Measurements from ENCODE around the gene REEP5.

The REEP5 gene

GRCh38 chr5:112934366-112934663 is 12.3 kb upstream of the REEP5 start:
- no peak for TF ChIP-seq ARNTL (CRISPR knock-in tag; IDR thresholded peaks at IDR 0.05; ENCODE audit: borderline replicate concordance, low read depth)
- TF ChIP-seq CSRNP3 (CRISPR knock-in tag; IDR thresholded peaks at IDR 0.05) = no peak
- no peak for TF ChIP-seq TOX (CRISPR knock-in tag; IDR thresholded peaks at IDR 0.05; ENCODE audit: borderline replicate concordance)
- TF ChIP-seq GLIS3 (CRISPR knock-in tag; IDR thresholded peaks at IDR 0.05) = no peak
- TF ChIP-seq PATZ1 (CRISPR knock-in tag; IDR thresholded peaks at IDR 0.05; ENCODE audit: borderline replicate concordance) = no peak
- TF ChIP-seq POU6F1 (CRISPR knock-in tag; IDR thresholded peaks at IDR 0.05; ENCODE audit: borderline replicate concordance, low read depth) = no peak
- TF ChIP-seq PPARA (CRISPR knock-in tag; IDR thresholded peaks at IDR 0.05; ENCODE audit: borderline replicate concordance) = no peak
- no peak for TF ChIP-seq ESRRG (CRISPR knock-in tag; IDR thresholded peaks at IDR 0.05)
- no peak for TF ChIP-seq CSDC2 (CRISPR knock-in tag; IDR thresholded peaks at IDR 0.05)
- TF ChIP-seq ZNF70 (CRISPR knock-in tag; IDR thresholded peaks at IDR 0.05) = no peak
- no peak for TF ChIP-seq TSHZ2 (CRISPR knock-in tag; IDR thresholded peaks at IDR 0.05)
- TF ChIP-seq RARB (CRISPR knock-in tag; IDR thresholded peaks at IDR 0.05) = no peak
- no peak for TF ChIP-seq TCF4 (CRISPR knock-in tag; IDR thresholded peaks at IDR 0.05; ENCODE audit: borderline replicate concordance)
- TF ChIP-seq ZFP3 (CRISPR knock-in tag; IDR thresholded peaks at IDR 0.05) = no peak
- no peak for TF ChIP-seq ZNF565 (CRISPR knock-in tag; conservative IDR thresholded peaks at IDR 0.05; ENCODE audit: low read depth)
- ATAC-seq = no peak

GRCh38 chr5:112933651-112934365 is 11.8 kb upstream of the REEP5 start:
- no peak for TF ChIP-seq TSHZ2 (CRISPR knock-in tag; IDR thresholded peaks at IDR 0.05)
- TF ChIP-seq ZC3H10 (CRISPR knock-in tag; IDR thresholded peaks at IDR 0.05) = 0 out of 2 replicates have a peak, but pooled peaks have one; percentile 19
- peak; percentile 86 for ATAC-seq

GRCh38 chr5:112933105-112933504 is 11.1 kb upstream of the REEP5 start:
- ATAC-seq = no peak
- no peak for TF ChIP-seq GLIS3 (CRISPR knock-in tag; IDR thresholded peaks at IDR 0.05)
- no peak for TF ChIP-seq TSHZ2 (CRISPR knock-in tag; IDR thresholded peaks at IDR 0.05)
- TF ChIP-seq ZNF70 (CRISPR knock-in tag; IDR thresholded peaks at IDR 0.05) = no peak
- no peak for TF ChIP-seq ARNTL (CRISPR knock-in tag; IDR thresholded peaks at IDR 0.05; ENCODE audit: borderline replicate concordance, low read depth)
- TF ChIP-seq TCF4 (CRISPR knock-in tag; IDR thresholded peaks at IDR 0.05; ENCODE audit: borderline replicate concordance) = no peak
- no peak for TF ChIP-seq SNAI2 (CRISPR knock-in tag; IDR thresholded peaks at IDR 0.05)
- TF ChIP-seq BACH2 (CRISPR knock-in tag; IDR thresholded peaks at IDR 0.05; ENCODE audit: borderline replicate concordance) = no peak
- no peak for TF ChIP-seq ZNF565 (CRISPR knock-in tag; conservative IDR thresholded peaks at IDR 0.05; ENCODE audit: low read depth)
- TF ChIP-seq PPARA (CRISPR knock-in tag; IDR thresholded peaks at IDR 0.05; ENCODE audit: borderline replicate concordance) = no peak
- no peak for TF ChIP-seq ISL1 (CRISPR knock-in tag; IDR thresholded peaks at IDR 0.05)
- no peak for TF ChIP-seq CSDC2 (CRISPR knock-in tag; IDR thresholded peaks at IDR 0.05)
- TF ChIP-seq ZFP30 (CRISPR knock-in tag; IDR thresholded peaks at IDR 0.05) = no peak
- TF ChIP-seq ESRRG (CRISPR knock-in tag; IDR thresholded peaks at IDR 0.05) = no peak
- TF ChIP-seq CREB5 (CRISPR knock-in tag; IDR thresholded peaks at IDR 0.05; ENCODE audit: low read depth) = no peak
- no peak for TF ChIP-seq TOX (CRISPR knock-in tag; IDR thresholded peaks at IDR 0.05; ENCODE audit: borderline replicate concordance)
- no peak for TF ChIP-seq ZC3H10 (CRISPR knock-in tag; IDR thresholded peaks at IDR 0.05)

Data from SK-N-SH treated with all-trans-retinoic acid at 6 μM for 48 hours (cell line).